Midbrain (tissue), 1 donor: Measurements from ENCODE around the gene JAML.

Experiments
- DNase-seq: peaks from one replicate; lab custom pipeline; 2025; lab: John Stamatoyannopoulos, UW

Gene JAML

GRCh38 chr11:118239509-118240205, 14.8 kb upstream of the JAML start:
- no peak for DNase-seq

DNA sequence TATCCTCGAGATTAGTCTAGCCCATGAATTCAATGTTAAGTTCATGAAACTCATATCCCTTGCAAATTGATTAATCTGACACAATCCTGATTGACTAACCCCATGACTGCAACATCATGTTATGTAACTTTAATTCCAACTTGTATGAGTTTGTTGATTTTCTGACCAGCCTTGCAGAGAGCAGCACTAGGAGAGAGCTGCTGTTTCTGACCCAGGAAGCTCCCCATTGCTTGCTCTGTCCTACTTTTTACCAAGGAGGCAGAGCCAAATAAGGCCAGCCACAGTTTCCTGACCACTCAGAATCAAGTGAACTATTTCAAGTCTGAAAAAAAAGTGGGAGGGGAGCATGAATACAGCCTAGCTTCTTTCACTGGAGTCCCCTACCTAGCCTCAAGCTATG, 14.1 kb upstream of the JAML start:
- DNase-seq: no peak

DNA sequence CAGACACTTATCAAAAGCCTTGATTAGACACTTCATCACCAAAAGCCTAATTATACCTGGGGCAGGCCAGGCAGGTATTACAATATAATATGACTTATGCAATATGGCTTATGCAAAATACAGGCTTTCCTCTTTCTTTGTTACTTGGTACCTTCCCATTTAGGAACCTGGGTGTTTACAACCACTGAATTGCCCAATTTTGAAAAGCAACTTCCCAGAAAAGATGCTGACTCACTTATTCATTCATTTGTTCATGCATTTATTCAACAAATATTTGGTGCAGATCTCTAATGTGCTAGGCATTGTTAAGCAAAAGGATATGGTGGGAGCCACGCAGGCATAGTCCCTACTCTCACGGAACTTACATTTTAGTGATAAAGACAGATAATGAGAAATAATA, 13.6 kb upstream of the JAML start:
- DNase-seq: no peak

DNA sequence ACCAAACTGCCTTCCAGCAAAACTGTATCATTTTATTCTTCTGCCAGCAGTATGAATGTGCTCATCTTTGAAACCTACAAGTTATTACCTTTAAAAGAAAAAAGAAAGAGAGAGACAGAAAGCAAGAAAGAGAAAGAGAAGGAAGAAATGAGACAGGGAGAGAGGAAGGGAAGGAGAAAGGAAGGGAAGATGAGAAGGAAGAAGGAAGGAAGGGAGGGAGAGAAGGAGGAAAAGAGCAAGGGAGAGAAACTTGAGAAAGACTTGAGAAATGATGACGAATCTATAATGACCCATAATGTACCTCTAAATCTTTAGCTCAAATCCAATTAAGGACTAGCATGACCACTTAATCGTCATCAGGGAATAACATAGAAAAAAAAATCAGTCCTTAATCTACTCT, 11.4 kb upstream of the JAML start:
- no peak for DNase-seq

DNA sequence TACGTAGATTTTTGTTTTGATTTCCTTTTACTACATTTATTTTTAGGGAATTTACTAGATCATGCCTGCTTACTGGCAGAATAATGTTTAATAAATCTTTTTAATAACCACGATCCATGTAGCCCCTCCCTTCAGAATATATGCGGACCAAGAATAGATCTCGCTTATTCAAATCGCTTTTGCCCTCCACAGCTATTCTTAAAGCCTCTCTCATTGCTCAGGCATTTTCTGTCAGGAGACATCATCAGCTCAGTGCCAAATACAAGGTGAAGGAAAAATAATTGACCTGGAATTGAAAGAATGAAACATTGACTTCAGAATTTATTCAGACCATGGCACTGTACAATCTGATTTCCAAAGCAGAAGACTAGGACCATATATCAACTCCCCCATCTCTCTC, 10.0 kb upstream of the JAML start:
- DNase-seq: no peak

GRCh38 chr11:118233850-118234249, 9.0 kb upstream of the JAML start:
- DNase-seq: no peak

GRCh38 chr11:118233377-118233776, 8.6 kb upstream of the JAML start:
- no peak for DNase-seq

- no peak for DNase-seq
These were observed 7.8 kb upstream of the JAML start for GRCh38 chr11:118232659-118233058.

GRCh38 chr11:118231461-118231860, 6.7 kb upstream of the JAML start:
- DNase-seq: no peak

GRCh38 chr11:118230088-118230487, 5.3 kb upstream of the JAML start:
- no peak for DNase-seq

DNA sequence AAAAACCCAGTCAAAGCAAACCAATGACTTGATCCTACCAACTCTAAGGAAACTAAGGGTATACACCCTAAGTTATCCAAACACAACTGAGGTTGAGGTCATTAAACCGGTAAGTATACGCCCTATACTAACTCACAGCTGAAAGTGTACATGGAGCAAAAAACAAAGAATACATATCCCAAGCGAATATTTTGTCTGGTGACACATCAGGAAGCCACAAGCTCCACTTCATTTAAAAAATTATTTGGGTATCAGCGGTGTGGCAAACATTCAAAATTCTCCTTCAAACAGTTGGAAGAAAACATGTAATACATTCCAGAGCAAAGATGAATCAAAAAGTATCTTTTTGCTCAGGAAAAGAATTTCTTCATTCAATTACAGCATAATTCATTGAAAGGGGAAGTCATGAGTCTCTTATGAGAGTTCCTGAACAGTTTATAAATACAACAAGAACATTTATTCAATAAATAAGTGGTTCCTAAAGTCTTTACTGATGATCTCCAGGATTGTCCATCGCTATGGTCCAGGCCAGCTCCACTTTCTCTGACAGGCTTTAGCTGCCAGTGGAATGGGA, 4.5 kb upstream of the JAML start:
- DNase-seq: no peak

DNA sequence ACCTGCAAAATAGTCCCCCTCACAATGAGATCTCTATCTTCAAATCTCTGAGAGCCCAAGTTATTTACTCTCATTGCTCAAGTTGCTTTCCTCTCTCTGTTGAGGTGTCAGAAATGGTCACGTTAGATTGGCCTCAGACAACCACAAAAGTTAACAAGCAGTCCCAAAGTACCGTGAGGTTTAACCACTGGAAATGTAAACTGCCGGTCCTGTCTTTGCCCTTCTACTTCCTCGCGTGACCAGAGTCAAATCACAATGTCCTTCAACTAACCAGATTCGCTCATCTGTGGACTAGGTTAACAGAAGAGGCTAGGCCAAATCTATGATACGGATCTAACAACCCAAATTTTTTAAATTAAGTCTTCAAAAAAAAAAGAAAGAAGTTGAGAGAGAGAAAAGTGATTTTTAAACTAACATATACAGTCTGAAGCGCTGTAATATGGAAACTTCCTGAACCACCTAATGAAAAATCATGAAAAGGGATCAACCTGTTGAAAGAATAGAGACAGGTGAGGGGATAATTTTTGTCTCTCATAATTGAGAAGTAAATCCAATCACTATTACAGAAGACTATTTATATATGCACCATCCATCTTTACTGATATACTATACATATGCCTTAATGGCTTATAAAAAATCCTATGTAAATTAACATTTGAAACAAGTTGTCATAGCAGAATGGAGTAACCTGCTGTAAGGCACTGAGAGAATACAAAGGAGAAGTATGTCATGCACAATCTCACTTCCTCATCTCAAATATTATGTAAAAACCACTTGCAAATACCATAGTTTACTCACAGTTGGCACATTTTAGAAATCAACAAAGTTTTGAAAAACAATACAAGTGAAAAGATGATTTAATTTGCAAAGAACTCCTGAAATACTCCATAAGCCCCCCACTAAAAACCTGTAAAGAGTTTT, 3.3 kb upstream of the JAML start:
- DNase-seq: no peak

- no peak for DNase-seq
These were observed 2.0 kb upstream of the JAML start for GRCh38 chr11:118226781-118227180.

DNA sequence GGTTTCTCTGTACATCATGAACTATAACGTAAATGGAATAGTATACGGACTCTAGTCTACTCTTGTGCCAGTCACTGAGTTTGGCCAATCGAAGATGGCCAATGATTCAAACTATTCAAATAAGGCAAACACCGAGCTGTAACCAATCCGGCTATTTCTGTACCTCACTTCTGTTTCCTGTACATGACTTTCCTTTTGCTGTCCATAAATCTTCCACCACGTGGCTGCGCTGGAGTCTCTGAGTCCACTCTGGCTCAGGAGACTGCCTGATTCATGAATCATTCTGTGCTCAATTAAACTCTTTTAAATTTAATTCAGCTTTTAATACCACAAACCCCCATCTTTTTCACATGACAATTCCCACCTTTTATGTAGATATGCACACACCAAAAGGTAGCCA, 1.5 kb upstream of the JAML start:
- no peak for DNase-seq

GRCh38 chr11:118223992-118224391, 819 bp downstream of the JAML start:
- no peak for DNase-seq

DNA sequence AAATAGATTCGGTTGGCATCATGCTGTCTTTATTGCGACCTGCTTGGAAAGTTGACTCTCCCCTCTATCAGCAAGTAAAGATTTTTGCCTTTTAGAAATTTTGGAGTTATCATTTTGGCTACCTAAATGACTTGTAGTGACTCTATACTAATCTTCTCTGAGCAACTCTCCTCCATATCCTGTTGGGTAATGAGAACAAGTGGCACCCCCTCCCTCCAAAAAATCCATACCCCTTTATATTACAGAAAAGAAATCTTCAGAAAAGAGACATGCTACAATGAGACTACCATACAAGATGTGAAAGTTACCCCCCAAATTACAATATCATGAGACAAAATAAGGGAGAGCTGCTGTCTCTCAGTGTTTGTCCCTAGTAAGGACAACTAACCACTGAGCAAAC, 1.2 kb downstream of the JAML start:
- no peak for DNase-seq

GRCh38 chr11:118222437-118222836, 2.4 kb downstream of the JAML start:
- no peak for DNase-seq

- no peak for DNase-seq
These were observed 3.4 kb downstream of the JAML start for GRCh38 chr11:118221419-118221818.

- DNase-seq: no peak
These were observed 5.1 kb downstream of the JAML start for GRCh38 chr11:118219732-118220131.

DNA sequence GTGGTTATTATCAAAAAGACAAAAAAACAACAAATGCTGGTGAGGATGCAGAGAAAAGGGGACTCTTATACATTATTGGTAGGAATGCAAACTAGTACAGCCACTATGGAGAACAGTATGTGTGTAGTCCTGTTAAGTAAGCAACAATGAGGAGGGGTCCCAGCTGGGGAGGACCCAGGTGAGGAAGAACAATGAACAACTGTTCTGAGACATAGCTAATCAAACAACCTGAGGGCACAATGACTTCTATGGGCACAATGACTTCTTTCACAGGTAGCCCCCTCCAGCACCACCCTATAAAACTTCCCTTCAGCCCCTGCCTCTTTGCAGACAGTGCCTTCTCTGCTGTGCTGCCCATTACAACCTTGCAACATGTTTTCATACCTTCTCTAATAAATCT, 5.6 kb downstream of the JAML start:
- no peak for DNase-seq

- no peak for DNase-seq
These were observed 7.2 kb downstream of the JAML start for GRCh38 chr11:118217575-118217974.

DNA sequence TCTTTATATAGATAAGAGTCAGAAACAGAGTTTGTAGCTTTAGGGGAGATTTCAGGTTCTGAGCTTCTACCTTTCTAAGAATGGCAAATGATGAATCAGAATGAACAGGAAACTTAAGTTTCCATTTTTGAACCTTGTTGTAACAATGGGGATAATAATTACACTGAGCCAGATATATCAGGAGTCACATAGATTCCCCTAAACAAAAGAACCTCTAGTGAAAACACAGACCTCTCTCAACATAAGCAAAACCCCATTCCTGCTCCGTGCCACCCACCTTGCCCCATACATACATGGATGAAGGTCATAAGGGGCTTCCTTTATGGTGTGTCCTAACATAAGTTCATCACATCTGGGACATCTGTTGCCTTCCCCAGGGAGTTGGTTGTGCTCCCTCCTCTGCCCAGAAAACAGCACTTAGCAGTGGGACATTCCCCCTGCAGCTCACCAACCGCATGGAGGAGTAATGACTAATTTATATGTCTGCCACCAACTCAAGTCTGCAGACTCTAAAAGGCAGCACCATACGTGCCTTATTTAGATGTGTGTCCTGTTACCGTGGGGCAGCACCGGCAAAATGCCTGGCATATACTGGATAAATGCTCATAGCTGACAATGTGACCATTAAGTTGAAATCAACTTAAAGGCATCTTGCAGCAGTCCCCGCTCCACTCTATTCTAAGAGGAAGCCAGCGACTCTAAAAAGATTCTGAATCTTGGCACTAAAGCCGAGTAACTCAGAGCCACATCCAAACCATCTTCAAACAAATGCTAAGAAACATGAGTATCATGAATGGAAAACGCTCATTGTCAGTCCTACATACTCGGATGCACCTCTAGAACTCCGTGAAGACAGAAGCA, 8.0 kb downstream of the JAML start:
- no peak for DNase-seq
